C4-2B (cell line): Measurements from ENCODE around the gene BTBD16.

Experiments used
- CTCF ChIP-seq: fragments of 450-650 bp; conservative IDR thresholded peaks from 2 replicates; pipeline ENCODE4 v1.5.1; 2017; ENCODE audit warnings: mild to moderate bottlenecking
- ZFX ChIP-seq: fragments of 450-650 bp; IDR thresholded peaks from 2 replicates; pipeline ENCODE4 v1.6.1; 2017

- TF ChIP-seq CTCF (no peak), ZFX (no peak)
These were observed 110.6 kb downstream of the BTBD16 start for GRCh38 chr10:122381680-122382079.
